ENCODE data around the gene GRHL3.

Gene GRHL3

DNA sequence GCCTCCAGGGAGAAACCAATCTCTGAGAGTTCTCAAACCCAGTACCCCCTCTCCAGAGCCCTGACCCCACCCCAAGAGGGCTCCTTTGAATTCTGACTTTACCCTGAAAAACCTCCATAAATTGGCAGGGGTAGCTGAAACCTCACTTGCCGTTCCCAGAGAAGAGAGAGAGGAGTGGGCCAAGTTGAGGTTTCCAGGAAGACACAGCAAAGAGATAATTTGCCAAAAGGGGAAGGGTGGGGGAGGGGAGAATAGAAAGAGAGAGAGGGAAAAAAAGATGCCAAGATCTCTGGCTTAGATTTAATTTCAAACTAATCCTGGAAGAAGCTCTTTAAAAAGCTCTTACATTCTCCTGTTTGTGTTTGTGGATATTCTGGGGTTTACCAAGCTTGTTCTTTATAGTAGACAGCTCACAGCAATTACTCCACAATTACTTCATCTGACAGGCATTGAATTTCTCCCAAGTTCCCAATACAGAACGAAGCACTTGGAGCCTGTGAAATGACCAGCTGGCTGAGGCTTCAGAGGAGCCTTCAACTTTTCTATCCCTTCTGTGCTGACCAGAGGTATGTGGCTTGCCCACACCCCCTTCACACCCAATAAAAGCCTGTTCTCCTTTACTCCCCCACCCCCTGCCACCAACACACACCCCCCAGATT lies 1.1 kb upstream of the GRHL3 start:
- no peak for DNase-seq (ENCODE audit: low spot score)

GRCh38 chr1:24318615-24319311 lies 394 bp upstream of the GRHL3 start:
- DNase-seq (ENCODE audit: low spot score): no peak

DNA sequence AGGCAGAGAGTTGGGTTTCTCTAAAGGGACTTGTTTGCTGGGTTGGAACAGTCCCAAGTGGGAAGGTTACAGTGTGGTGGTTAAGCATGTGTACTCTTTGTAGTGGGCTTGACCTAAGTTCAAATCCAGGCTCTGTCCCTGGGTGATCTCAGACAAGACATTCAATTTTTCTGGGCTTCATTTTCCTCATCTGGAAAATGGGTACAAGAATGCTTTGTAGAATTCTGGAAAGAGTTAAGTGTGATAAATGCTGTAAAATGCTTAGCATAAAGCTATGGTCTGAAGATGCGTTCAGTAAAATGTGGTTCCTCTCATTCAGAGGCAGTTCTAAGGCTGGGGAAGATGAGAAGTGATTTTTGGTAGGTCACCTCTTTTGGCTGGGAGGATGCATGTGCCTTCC lies 805 bp downstream of the GRHL3 start:
- no peak for DNase-seq (ENCODE audit: low spot score)

DNA sequence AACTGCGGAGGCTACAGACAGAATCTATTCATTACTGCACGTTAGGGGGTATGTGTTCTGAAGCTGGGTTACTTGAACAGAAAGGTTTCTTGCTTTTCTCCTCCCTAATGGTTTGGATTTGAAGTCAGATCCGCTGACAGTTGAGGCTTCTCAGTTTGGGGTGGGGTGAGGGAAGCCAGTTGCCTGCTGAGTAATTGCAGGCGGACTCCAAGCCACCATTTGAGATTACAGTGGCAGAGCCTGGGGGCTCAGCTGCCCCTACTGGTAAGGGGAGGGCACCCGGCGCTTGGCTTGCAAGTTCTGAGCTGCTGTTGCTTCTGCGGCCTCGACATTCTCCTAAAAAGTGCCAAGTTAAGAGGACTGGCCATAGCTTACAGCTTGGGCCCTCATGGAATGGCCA lies 2.0 kb downstream of the GRHL3 start:
- no peak for DNase-seq (ENCODE audit: low spot score)

- peak; percentile 63 for DNase-seq (ENCODE audit: low spot score)
Observed at GRCh38 chr1:24321697-24322469, 2.7 kb downstream of the GRHL3 start.

GRCh38 chr1:24322470-24323177 lies 3.5 kb downstream of the GRHL3 start:
- DNase-seq (ENCODE audit: low spot score): no peak

DNA sequence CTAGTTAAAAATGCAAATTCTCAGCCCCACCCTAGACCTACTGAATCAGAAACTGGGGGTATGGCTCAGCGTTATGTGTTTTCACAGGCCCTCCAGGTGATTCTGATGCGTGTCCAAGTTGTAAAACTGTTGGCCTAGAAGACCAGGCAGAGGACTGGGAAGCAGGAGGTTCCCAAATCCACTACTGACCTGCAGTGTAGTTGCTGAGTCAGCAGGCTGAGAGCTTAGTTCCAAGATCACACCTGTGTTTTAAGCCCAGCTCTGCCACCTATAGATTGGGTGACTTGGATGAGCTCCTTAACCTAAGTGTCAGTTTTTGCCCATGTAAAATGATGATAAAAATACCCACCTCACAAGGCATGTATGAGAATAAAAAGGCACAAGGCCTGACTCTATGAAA lies 4.1 kb downstream of the GRHL3 start:
- DNase-seq (ENCODE audit: low spot score): no peak

DNA sequence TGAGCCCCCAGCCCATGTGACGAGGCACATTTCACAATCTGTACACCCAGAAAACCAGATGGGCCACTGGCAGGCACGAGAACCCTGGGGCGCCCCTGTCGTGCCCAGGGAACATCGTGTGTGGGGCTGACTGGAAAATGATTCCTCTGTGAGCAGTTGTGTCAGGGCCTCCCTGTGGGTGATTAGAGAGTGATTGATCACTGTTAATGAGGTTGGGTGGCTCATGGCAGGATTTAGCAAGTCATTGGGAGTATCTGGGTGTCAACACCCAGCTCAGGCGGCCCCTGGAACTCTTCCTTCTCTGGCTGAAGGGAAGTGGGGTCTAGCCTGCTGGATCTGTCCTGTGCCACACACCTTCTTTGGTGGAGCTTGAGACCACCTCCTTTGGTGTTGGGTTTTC lies 5.7 kb downstream of the GRHL3 start:
- no peak for DNase-seq (ENCODE audit: low spot score)

GRCh38 chr1:24325587-24326449 lies 6.7 kb downstream of the GRHL3 start:
- no peak for DNase-seq (ENCODE audit: low spot score)

GRCh38 chr1:24327486-24327885 lies 8.3 kb downstream of the GRHL3 start:
- DNase-seq (ENCODE audit: low spot score): no peak

DNA sequence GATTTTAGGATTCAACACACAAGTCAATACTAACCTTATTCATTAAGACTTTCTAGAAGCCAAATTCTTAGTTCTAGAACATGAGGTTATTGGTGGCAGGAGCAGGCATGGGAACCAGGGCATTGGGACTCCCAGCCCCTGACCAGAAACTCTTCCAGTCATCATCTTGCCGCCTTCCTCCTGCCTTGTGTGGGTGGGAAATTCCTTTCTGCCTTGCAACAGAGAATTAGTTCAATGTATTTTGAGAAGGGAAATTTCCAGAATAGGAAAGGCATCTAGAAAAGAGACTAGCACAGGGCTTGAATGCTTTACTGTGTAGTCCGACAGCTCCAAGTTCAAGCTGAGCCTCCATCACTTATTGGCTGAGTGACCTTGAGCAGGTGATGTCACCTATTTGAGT lies 8.7 kb downstream of the GRHL3 start:
- DNase-seq (ENCODE audit: low spot score): no peak

GRCh38 chr1:24329331-24329730 lies 10.2 kb downstream of the GRHL3 start:
- DNase-seq (ENCODE audit: low spot score): no peak

DNA sequence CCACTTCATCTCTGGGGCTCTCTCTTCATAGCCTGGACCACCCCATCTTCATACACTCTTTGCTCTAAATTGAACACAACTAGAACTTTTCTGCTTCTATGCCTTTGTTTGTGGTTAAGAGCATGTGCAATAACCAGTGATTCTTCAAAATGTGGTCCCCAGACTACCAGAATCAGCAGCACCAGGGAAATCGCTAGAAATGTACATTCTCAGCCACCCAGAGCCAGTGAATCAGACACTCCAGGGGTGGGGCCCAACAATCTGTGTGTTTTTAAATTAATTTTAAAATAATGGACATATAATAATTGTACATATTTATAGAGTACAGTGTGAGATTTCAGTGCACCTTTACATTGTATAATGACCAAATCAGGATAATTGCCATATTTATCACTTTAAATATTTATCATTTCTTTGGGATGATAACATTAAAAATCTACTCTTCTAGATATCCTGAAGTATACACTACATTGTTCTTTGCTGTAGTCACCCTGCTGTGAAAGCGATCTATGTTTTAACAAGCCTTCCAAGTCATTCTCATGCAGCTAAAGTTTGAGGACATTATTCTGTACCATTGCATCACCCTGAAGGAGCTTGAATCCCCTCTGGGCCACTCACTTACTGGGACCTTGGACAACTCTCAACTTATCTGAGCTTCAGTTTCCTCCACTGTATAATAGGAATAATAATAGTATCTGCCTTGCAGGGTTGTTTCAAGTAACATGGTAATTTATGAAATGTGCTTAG lies 10.8 kb downstream of the GRHL3 start:
- DNase-seq (ENCODE audit: low spot score): no peak

DNA sequence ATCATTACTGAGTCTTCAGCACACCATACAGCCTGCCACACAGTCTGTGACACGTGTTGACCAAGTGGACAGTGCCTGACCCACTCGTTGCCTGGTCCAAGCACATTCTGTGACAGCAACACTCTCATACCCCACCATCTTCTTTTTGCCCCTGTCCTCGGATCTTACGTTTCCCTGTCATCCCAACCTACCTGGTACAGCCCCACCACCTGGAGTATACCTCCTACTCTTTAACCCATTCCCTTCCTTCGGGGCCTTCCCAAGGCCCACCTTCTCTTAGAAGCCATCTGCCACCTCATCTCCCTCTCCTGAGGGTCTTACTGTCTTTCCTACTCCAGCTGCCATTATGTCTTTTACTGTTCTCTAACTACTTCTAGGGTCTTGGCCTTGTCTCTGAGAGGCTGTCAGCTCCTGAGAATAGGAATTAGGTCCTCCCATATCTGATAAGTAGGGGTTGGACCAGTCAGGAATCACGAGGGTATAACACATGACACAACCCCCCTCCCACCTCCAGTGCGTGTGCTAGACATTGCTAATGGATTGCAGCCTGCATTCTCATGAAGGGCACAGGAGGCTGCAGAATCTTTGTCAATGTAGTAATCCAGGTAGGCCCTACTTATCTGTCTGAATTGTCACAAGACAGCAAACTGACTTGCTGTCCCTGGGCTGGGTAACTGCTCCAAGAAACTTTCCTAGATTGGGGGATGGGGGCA lies 13.0 kb downstream of the GRHL3 start:
- DNase-seq (ENCODE audit: low spot score): no peak

- no peak for DNase-seq (ENCODE audit: low spot score)
Observed at GRCh38 chr1:24336075-24336474, 16.9 kb downstream of the GRHL3 start.

GRCh38 chr1:24337455-24337854 lies 18.3 kb downstream of the GRHL3 start:
- no peak for DNase-seq (ENCODE audit: low spot score)

GRCh38 chr1:24338447-24338846 lies 19.3 kb downstream of the GRHL3 start:
- DNase-seq (ENCODE audit: low spot score): no peak

DNA sequence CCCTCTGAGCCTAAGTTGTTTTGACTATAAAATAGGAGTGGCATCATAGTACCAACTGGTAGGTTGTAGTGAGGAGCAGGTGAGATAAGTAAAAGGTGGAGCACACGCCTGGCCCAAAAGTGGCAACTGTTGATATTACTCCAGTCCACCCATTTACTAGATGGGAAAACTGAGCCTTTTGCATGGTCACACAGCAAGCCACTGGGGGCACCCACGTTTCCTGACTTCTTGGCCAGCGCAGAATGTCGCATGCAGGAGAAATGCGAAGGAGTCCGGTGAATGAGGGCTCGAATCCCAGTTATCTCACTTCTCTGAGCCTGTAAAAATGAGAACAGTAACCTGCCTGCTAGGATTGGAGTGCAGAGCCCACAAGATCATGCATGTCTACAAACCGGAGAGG lies 20.8 kb downstream of the GRHL3 start:
- DNase-seq (ENCODE audit: low spot score): no peak

- no peak for DNase-seq (ENCODE audit: low spot score)
Observed at GRCh38 chr1:24340770-24341169, 21.6 kb downstream of the GRHL3 start.

GRCh38 chr1:24341260-24341659 lies 22.1 kb downstream of the GRHL3 start:
- DNase-seq (ENCODE audit: low spot score): no peak
